RWPE1 (cell line): ENCODE results near the gene AUTS2.

Experiments used
- CTCF ChIA-PET: fragments of 350-600 bp; sonication (Branson Sonifier 250); formaldehyde crosslinking; extraction: SDS; loops from one replicate; lab custom pipeline; 2021; lab: Yijun Ruan, JAX
- POLR2A ChIA-PET: fragments of 400-600 bp; formaldehyde crosslinking; extraction: SDS; loops from one replicate; lab custom pipeline; 2020; ENCODE audit warnings: antibody characterized with exemption; ENCODE audit not compliant: low non-redundant PET; lab: Yijun Ruan, JAX
- DNase-seq: peaks from one replicate; pipeline ENCODE4 v3.0.0; 2012; ENCODE audit warnings: low spot score
- H3K27ac ChIP-seq: fragments of 450-650 bp; 2 replicates; pipeline ENCODE4 v1.5.1; 2017
- TF ChIP-seq, protein P1 (sequence below): fragments of 450-650 bp; conservative IDR thresholded peaks from 2 replicates; pipeline ENCODE4 v1.5.1; 2017; ENCODE audit warnings: low read depth, mild to moderate bottlenecking

AUTS2 gene

DNA sequence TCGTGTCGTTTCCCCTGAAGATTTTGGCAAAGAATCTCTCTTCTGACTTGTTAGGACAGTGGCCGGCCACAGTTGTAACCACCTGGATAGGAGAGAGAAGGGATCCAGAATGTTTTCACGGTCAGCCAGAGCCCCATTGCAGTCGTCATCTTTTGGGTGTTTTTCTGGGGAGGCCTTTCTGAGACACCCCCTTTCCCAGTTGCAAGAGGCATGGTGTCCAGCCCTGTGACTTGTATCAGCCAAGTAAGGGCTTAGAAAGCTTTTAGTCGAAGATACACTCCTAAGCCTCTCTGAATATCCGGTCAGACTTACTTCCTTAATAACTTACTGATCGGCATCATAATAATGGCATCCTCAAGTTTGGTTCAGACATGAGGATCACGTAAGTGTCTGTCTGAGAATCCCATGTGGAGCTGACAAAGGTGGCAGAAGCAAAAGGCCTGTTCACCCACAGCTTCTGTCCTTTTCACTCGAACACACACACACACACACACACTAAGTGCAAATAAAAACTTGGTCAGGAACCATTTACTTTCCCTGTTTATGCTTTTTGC is 1098.0 kb downstream of the AUTS2 start:
- H3K27ac ChIP-seq: no peak overlapping the region
- peak; percentile 26 for DNase-seq
- TF ChIP-seq, protein P1, sequence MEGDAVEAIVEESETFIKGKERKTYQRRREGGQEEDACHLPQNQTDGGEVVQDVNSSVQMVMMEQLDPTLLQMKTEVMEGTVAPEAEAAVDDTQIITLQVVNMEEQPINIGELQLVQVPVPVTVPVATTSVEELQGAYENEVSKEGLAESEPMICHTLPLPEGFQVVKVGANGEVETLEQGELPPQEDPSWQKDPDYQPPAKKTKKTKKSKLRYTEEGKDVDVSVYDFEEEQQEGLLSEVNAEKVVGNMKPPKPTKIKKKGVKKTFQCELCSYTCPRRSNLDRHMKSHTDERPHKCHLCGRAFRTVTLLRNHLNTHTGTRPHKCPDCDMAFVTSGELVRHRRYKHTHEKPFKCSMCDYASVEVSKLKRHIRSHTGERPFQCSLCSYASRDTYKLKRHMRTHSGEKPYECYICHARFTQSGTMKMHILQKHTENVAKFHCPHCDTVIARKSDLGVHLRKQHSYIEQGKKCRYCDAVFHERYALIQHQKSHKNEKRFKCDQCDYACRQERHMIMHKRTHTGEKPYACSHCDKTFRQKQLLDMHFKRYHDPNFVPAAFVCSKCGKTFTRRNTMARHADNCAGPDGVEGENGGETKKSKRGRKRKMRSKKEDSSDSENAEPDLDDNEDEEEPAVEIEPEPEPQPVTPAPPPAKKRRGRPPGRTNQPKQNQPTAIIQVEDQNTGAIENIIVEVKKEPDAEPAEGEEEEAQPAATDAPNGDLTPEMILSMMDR: no peak
- ChIA-PET POLR2A (no interaction called here), CTCF (interaction anchor here (0.7 to 0.9 kb wide), 4 partner anchors 15 to 852 kb away, joined by 3 read pairs; no protein-coding TSS in a partner anchor)

DNA sequence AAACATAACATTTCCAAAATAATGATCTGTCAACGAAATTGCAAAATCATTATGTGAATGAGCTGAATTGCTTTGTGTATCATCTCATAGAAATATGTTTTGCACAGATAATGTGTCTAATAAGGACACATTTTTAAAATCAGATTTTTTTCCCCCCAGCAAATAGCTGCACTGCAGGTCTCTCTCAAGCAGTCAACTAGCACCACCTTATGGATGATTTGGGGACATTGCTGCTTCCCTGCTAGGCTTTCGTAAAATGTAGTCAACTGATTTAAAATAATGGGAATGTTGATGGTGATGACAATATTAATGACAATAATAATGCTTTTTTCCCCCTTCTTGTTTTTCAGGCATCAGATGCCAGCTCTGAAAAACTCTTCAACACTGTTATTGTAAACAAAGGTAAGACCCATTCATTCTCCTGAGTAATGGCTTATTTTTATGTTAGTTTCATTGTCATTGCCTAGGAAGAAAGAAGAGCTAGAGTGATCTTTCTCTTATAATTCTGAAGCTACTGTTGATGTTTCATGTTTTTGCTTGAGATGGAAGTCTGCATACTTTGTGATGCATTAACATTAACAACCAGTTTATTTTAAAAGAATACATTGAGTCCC is 1100.1 kb downstream of the AUTS2 start:
- ChIA-PET POLR2A (no interaction called here), CTCF (interaction anchor here (0.6 to 2.2 kb wide), 20 partner anchors 22 to 1617 kb away, joined by 3 to 17 read pairs (median 4); no protein-coding TSS in a partner anchor)
- H3K27ac ChIP-seq: no peak overlapping the region
- peak; percentile 54 for DNase-seq
- TF ChIP-seq, protein P1: peak; percentile 86

DNA sequence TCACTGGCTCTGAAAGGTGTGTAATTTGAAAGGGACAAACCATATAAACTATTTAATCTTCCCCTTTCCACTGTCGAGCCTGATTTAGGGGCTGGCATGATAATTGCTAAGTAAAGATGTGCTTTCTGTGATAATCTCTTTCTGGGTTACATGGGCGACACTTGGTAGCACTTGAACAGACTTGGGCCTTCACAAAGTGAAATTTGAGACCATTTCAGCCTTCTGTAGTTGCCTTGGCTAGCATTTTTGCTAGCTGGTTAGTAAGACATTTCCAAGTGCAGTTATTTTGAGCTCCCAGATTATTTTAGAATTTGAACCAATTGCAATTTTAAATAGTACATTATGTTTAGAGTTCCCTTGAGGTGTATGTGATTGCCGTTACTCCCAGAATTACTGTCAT is 1101.0 kb downstream of the AUTS2 start:
- ChIA-PET CTCF (interaction anchor here (0.6 to 2.2 kb wide), 2 partner anchors 94 to 657 kb away, joined by 5 to 17 read pairs; no protein-coding TSS in a partner anchor), POLR2A (no interaction called here)
- DNase-seq: no peak
- no peak overlapping the region for H3K27ac ChIP-seq
- TF ChIP-seq, protein P1: no peak

DNA sequence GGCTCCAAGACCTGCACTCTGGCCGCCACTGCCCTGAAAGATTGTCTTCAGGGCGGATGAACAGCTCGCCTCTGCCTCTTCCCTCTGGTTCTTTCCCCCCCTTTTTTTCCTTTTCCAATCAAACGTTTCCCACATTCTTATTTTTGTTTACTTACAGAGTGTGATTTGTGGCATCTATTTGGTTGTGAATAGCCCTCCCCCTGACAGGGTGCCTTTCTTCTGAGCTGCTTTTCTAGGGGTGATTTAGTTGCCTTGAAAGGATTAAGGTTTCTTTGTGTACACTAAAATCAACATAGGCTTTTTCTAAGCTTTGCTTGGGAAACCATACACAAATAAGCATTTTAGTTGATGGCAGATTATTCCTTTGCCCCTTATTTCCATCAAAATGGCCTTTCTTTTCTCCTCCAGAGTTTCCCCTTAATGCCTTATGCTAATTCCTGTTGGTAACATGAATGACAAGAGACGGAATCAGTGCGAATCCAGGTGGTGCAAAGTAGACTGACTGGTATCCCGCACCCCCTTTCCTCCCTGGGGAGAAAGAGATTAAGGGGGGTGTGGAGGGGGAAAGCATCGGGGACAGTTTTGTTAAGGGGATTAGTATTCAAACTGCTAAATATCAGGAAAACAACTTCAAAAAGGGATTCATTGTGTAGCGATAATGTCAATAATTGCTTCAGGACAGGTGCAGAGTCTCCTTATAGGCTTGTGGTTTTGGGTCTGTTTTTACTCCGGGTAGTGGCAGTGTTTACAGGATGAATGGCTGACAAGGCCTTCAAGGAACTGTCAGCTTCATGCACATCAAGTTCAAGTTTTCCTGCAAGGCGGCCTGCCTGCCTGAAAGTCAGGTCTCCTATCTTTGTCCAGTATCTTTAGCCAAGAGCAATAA is 1102.0 kb downstream of the AUTS2 start:
- POLR2A ChIA-PET: no interaction called here
- no peak for DNase-seq
- TF ChIP-seq, protein P1: no peak
- no peak overlapping the region for H3K27ac ChIP-seq
- CTCF ChIA-PET: no interaction called here

DNA sequence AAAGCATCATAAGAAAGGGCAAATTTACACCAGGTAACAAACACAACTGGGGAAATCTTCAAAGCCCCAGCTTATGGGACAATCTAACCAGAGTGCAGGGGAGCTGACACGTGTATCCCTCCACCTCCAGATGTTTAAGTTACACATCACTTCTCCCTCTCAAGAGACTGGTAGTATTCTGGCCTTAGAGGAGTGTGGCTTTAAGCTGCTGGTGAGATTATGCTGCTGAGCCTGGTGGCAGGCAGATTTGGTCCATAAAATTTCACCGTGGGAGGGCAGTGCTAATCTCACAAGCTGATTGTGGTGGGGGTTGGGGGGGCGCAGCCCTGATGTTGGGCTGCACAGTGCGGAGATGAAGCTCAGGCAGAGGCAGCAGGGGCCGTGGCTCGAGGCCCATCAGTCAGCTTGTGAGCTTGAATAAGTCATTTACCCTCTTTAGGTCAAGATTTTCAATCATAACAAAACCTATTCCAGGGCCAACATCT is 1102.7 kb downstream of the AUTS2 start:
- POLR2A ChIA-PET: no interaction called here
- no peak overlapping the region for H3K27ac ChIP-seq
- TF ChIP-seq, protein P1: no peak
- CTCF ChIA-PET: no interaction called here
- DNase-seq: no peak

DNA sequence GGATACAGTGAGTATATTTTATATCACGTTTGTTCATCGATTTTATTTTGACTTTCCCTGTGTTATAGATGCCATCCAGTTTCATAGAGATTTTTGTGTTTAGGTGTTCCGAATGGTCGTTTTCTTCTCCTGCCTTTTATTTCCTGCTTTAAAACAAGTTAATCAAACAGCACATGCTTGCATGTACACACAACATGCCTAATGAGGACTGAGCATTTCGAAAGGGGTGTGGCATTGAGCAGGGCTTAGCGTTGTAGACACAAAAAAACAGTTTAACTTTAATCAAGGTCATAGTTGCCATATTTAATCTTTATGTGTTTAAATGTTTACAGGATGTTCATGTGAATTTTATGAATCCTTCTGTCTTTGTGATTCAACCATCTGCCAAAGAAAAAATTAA is 1103.2 kb downstream of the AUTS2 start:
- ChIA-PET POLR2A (no interaction called here), CTCF (interaction anchor here (0.6 kb wide), 1 partner anchor 20 kb away, joined by 4 read pairs; no protein-coding TSS in a partner anchor)
- no peak for DNase-seq
- H3K27ac ChIP-seq: no peak overlapping the region
- TF ChIP-seq, protein P1: no peak
